ENCODE measurements around the gene PLXNA1.
A peak's percentile ranks its signal among the peaks of the same experiment; 100 is the strongest.

Gene PLXNA1

DNA sequence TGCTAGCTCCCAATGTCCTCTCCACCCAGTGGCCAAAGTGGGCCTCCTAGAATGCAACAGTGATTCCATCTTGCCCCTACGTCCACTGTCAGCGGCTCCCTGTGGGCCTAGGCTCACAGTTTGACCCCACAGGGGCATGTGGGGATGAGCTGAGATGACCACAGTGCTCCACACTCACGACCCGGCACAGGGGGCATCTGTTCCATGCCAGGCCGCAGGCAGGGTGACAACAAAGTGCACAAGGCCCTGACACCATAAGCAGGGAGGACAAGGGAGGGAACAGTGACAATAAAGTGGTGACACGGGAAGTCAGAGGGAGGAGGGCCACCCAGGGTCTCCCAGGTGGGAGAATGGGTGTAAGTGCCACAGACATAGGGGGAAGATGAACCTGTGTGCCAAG is 5.1 kb upstream of the PLXNA1 start:
- POLR2A ChIA-PET: no interaction called here
- CTCF ChIA-PET: no interaction called here
- no peak for DNase-seq (ENCODE audit: extremely low spot score)
- TF ChIP-seq, protein P1, sequence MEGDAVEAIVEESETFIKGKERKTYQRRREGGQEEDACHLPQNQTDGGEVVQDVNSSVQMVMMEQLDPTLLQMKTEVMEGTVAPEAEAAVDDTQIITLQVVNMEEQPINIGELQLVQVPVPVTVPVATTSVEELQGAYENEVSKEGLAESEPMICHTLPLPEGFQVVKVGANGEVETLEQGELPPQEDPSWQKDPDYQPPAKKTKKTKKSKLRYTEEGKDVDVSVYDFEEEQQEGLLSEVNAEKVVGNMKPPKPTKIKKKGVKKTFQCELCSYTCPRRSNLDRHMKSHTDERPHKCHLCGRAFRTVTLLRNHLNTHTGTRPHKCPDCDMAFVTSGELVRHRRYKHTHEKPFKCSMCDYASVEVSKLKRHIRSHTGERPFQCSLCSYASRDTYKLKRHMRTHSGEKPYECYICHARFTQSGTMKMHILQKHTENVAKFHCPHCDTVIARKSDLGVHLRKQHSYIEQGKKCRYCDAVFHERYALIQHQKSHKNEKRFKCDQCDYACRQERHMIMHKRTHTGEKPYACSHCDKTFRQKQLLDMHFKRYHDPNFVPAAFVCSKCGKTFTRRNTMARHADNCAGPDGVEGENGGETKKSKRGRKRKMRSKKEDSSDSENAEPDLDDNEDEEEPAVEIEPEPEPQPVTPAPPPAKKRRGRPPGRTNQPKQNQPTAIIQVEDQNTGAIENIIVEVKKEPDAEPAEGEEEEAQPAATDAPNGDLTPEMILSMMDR (IDR thresholded peaks at IDR 0.05; ENCODE audit: control extremely low read depth, extremely low read depth, low read depth, missing control alignments): no peak

DNA sequence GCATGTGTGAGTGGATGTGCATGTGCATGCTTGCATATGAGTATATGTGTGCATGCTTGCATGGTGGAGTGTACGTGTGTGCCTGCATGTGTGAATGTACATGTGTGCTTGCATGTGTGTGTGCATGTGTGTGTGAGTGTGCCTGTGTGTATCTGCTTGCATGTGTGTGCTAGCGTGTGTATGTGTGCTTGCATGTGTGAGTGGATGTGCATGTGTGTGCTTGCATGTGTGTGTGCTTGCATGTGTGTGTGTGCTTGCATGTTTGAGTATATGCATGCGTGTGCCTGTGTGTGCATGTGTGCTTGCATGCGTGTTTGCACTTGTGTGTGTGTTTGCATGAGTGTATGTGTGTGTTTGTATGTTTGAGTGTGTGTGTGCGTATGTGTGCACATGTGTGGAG is 4.6 kb upstream of the PLXNA1 start:
- CTCF ChIA-PET: interaction anchor here (1.1 kb wide), 1 partner anchor 11 kb away, joined by 3 read pairs; no protein-coding TSS in a partner anchor
- POLR2A ChIA-PET: no interaction called here
- DNase-seq (ENCODE audit: extremely low spot score): no peak
- TF ChIP-seq, protein P1 (IDR thresholded peaks at IDR 0.05; ENCODE audit: control extremely low read depth, extremely low read depth, low read depth, missing control alignments): no peak

DNA sequence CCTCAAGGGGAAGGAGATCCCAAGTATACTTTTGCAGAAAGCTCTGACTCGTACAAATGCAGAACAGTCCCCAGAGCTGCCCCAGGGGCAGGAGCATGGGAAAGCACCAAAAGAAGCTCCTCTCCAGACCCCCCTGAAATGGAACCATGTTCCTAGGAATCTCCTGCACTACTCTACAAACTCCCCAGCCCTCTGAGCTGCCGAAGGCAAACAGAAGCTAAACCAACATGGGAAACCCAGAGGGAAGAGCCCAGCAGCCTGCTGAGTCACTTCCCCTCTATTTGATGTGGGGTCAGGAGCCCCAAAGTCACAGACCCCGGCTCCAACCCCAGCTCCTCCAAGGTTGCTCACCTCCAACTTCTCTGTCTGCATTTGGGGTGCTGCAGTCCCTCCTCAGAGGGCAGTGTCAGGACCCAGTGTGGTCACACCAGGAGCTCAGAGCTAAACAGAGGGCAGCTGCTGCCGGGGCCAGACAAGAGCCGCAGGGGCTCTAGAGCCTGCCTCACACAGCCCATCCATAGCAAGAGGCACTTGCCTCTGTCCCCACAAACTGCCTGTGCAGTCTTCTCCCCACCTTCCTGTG is 3.8 kb upstream of the PLXNA1 start:
- CTCF ChIA-PET: interaction anchor here (0.7 to 1.1 kb wide), 4 partner anchors 9 to 226 kb away, joined by 3 read pairs; no protein-coding TSS in a partner anchor
- no peak for DNase-seq (ENCODE audit: extremely low spot score)
- TF ChIP-seq, protein P1 (IDR thresholded peaks at IDR 0.05; ENCODE audit: control extremely low read depth, extremely low read depth, low read depth, missing control alignments): no peak
- POLR2A ChIA-PET: no interaction called here

DNA sequence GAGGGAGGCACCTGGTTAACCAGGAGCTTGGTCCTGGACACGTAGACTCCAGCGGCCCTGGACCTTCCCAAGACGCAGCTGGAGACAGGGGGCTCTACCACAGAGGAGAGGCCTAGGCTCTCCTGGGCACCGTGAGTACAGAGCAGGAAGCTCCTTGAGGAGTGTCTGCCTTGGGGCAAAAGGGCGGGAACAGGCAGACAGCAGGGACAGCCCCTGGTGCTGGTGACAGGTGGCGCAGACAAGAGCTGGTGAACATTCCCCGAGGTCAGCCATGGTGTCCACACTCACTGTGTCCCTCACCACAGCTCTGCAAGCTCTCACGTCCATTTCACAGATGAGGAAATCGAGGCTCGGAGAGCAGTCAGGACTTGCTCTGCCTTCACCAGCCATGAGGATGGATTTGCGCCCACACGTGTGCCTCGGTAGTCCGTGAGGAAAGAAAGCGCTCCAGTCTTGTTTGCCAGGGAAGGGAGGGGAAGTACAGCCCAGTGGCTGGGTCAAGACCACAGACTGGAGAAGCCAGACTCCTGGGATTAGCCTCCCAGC is 2.6 kb upstream of the PLXNA1 start:
- TF ChIP-seq, protein P1 (IDR thresholded peaks at IDR 0.05; ENCODE audit: control extremely low read depth, extremely low read depth, low read depth, missing control alignments): no peak
- no peak for DNase-seq (ENCODE audit: extremely low spot score)
- ChIA-PET POLR2A (no interaction called here), CTCF (interaction anchor here (0.7 to 1.6 kb wide), 5 partner anchors 8 to 228 kb away, joined by 3 to 10 read pairs (median 3); no protein-coding TSS in a partner anchor)

DNA sequence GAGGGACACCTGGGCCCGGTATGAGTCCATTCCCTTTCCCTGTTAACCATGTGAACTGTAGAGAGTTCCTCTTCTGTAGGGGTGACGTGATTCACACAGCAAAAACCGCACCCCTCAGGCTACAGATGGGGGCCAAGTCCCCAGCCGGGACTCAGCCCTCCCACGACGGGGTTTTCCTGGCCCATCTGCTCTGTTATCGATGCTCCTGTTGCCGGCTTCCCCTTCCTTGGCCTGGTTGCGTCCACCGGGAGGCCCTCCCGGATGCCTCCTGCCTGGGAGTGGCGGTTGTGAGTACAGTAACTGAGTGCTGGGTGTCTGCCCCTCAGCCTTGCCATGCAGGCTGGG is 817 bp upstream of the PLXNA1 start:
- POLR2A ChIA-PET: no interaction called here
- TF ChIP-seq, protein P1 (IDR thresholded peaks at IDR 0.05; ENCODE audit: control extremely low read depth, extremely low read depth, low read depth, missing control alignments): no peak
- peak; percentile 81 for DNase-seq (ENCODE audit: extremely low spot score)
- CTCF ChIA-PET: interaction anchor here (0.6 to 2.4 kb wide), 20 partner anchors 11 to 564 kb away, joined by 3 to 29 read pairs (median 5); no protein-coding TSS in a partner anchor

DNA sequence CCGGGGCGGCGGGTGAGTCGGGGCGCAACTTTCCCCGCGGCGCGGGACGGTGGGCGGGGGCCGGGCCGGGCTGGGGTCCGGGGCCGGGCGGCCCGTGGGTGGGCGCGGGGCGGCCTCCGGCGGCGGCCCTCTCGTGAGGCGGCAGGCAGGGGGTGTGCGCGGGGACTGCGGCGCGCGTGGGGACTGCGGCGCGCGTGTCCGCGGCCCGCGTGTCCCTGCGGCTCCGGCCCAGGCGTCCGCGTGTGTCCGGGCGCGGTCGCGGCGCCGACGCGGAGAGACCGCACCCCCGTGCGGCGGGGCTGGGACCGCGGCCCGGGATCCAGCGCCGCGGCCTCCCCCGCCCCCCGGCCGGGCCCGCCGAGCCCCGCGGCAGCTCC is 349 bp downstream of the PLXNA1 start:
- CTCF ChIA-PET: interaction anchor here (1.9 to 2.4 kb wide), 2 partner anchors 21 to 232 kb away, joined by 5 to 6 read pairs; no protein-coding TSS in a partner anchor
- POLR2A ChIA-PET: no interaction called here
- TF ChIP-seq, protein P1 (IDR thresholded peaks at IDR 0.05; ENCODE audit: control extremely low read depth, extremely low read depth, low read depth, missing control alignments): no peak
- peak; percentile 49 for DNase-seq (ENCODE audit: extremely low spot score)
